ENCODE measurements around the gene MARK3.

Gene MARK3

DNA sequence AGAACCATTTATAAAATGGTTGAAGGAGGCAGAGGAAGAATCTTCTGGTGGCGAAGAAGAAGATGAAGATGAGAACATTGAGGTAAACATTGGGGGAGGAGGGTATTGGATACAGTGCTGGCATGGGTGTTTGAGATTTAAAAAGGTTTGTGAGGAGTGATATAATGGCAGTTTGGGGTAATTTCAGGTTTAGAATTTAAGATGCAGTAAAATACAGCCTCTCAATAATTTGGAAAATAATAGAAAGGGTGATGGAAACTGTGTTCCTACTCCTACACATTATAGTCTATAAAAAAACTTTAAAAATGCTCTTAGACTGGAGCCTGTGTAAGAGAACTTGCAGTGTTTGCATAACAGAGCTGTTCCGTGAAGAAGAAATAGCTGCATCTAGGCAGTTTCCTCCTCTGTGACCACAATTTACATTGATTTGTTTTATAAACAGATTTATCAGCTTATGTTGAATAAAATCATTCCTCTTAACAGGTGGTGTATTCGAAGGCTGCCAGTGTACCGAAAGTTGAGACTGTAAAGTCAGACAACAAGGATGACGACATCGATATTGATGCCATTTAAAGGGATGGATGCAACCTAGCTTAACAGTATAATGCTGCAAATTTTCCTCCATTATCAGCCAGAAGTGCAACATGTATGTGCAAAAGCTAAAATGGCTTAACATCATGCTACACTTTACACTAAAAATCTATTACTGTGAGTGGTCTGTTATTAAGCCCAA is 44.6 kb upstream of the MARK3 start:
- Histone ChIP-seq H4K91ac (ENCODE audit: low read depth, low read length) (no peak overlapping the region), H3K9ac (ENCODE audit: low read length) (no peak overlapping the region), H3K27ac (ENCODE audit: low read depth, low read length) (no peak overlapping the region), H3K4me2 (ENCODE audit: low read length) (no peak overlapping the region), H3K23ac (ENCODE audit: low read length) (no peak overlapping the region), H3K79me2 (ENCODE audit: control insufficient read depth, insufficient read depth, low read length, poor library complexity) (no peaks in the 10 kb centered on the region), H4K12ac (ENCODE audit: low read depth, low read length) (no peak overlapping the region), H3K18ac (ENCODE audit: low read length) (no peak overlapping the region), H2BK12ac (ENCODE audit: low read length) (no peak overlapping the region), H3K14ac (ENCODE audit: low read length) (no peak overlapping the region), H3K36me3 (ENCODE audit: control insufficient read depth in 1 of 2, insufficient read depth in 2 of 2, low read length in 2 of 2) (peaks cover 19 to 78% of the 10 kb centered on the region in 2 experiments), H3K79me1 (ENCODE audit: low read length) (no peaks in the 10 kb centered on the region), H2BK5ac (ENCODE audit: low read depth, low read length, poor library complexity) (no peak overlapping the region), H3K4me3 (ENCODE audit: low read depth, low read length) (no peak overlapping the region), H2BK120ac (ENCODE audit: insufficient read depth, low read length, poor library complexity) (no peak overlapping the region), H2AFZ (ENCODE audit: insufficient read depth, low read length, poor library complexity) (no peak overlapping the region), H4K8ac (ENCODE audit: low read depth, low read length) (no peak overlapping the region), H3K4ac (ENCODE audit: low read depth, low read length) (no peak overlapping the region), H3K4me1 (ENCODE audit: control insufficient read depth in 1 of 2, insufficient read depth in 2 of 2, low read length in 2 of 2) (no peaks in the 10 kb centered on the region), H3K27me3 (ENCODE audit: insufficient read depth, low read length) (no peaks in the 10 kb centered on the region), H2AK5ac (ENCODE audit: low read length) (no peak overlapping the region), H3K9me3 (ENCODE audit: insufficient read depth, low read depth, low read length) (no peaks in the 10 kb centered on the region)
- DNase-seq, result no peak
- no CpG with 5 or more reads among the region's 6 CpGs for WGBS (ENCODE audit: extremely low coverage, insufficient coverage, insufficient read length)

DNA sequence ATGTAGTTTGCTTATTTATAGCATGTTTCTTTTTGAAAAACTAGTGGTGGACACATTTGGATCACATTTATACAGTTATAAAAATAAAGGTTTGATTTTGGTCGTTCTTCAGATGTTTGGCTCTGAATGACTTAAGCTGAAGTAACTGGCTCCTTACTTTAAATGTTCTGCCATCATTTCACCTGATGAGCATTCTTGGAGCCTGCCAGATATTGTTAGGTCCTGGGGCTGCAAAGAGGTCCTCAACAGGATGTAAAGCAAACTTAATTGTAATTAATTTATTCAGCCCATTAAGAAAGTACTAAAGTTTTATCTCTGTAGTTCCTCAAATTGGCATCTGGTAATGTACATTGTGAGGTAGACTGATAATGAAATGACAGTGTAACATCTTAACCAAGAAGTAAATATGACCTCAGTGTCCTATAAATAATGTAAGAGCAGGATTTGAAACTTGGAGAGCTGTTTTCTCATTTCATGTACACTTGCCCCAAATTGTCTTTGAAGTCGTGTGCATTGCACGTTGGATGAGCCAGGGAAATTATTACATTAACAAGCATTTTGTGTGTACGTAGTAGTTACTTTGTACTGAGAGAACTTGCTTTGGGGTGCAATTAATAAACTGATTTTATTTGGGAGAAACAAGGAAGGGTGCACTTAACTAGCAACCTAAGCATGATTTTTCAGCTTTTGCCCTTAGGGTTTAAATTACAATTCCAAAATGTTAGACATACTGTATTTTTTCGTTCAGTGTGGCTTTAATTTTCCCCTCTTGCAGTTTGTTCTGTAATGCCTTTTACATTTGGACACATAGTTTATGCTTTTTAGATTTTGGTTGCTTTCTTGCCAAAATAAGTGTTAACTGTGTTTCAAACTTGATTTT is 43.7 kb upstream of the MARK3 start:
- Histone ChIP-seq H3K79me1 (ENCODE audit: low read length) (no peaks in the 10 kb centered on the region), H3K4me2 (ENCODE audit: low read length) (no peak overlapping the region), H3K18ac (ENCODE audit: low read length) (no peak overlapping the region), H3K36me3 (ENCODE audit: control insufficient read depth in 1 of 2, insufficient read depth in 2 of 2, low read length in 2 of 2) (peaks cover 15 to 69% of the 10 kb centered on the region in 2 experiments), H2AFZ (ENCODE audit: insufficient read depth, low read length, poor library complexity) (no peak overlapping the region), H3K27ac (ENCODE audit: low read depth, low read length) (no peak overlapping the region), H2BK12ac (ENCODE audit: low read length) (no peak overlapping the region), H2BK5ac (ENCODE audit: low read depth, low read length, poor library complexity) (no peak overlapping the region), H2BK120ac (ENCODE audit: insufficient read depth, low read length, poor library complexity) (no peak overlapping the region), H3K4me3 (ENCODE audit: low read depth, low read length) (no peak overlapping the region), H4K91ac (ENCODE audit: low read depth, low read length) (no peak overlapping the region), H3K14ac (ENCODE audit: low read length) (no peak overlapping the region), H4K8ac (ENCODE audit: low read depth, low read length) (no peak overlapping the region), H4K12ac (ENCODE audit: low read depth, low read length) (no peak overlapping the region), H3K9me3 (ENCODE audit: insufficient read depth, low read depth, low read length) (no peaks in the 10 kb centered on the region), H3K9ac (ENCODE audit: low read length) (no peak overlapping the region), H3K23ac (ENCODE audit: low read length) (no peak overlapping the region), H3K4me1 (ENCODE audit: control insufficient read depth in 1 of 2, insufficient read depth in 2 of 2, low read length in 2 of 2) (no peaks in the 10 kb centered on the region), H3K27me3 (ENCODE audit: insufficient read depth, low read length) (no peaks in the 10 kb centered on the region), H2AK5ac (ENCODE audit: low read length) (no peak overlapping the region), H3K4ac (ENCODE audit: low read depth, low read length) (no peak overlapping the region), H3K79me2 (ENCODE audit: control insufficient read depth, insufficient read depth, low read length, poor library complexity) (no peaks in the 10 kb centered on the region)
- DNase-seq, result no peak
- WGBS (ENCODE audit: extremely low coverage, insufficient coverage, insufficient read length), result no CpG with 5 or more reads among the region's 5 CpGs

DNA sequence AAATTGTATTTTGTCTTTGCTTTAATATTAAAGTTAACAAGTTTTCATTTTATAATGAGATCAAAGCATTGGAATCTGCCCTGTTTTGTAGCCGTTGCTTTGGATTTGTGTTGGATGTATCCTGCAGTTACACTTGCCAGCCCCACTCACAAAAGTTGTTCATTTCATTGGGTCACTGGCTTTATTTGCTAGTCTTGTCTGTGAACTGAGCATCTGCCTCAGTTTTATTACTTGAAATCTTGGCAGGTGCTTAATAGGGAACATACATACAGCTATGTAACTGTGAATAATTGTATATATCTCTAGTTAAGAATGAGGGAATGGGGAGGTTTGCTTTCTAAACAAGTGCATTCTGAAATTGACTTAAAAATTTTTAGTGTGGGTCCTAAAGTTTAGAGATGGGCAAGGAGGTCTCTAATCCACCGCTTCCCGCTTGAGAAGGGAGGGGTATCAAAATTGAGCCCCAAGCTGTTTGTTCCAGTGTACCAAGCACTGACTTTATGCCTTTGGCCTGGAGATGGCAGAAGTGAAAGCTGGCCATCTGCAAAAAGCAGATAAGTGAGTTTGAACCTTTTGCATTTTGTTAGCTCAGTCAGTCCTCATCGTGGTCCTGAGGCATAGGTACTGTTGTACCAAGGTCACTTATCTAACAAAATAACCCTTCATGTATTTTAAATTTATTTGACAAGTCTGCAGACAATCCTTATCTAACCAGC is 41.9 kb upstream of the MARK3 start:
- Histone ChIP-seq H3K9me3 (ENCODE audit: insufficient read depth, low read depth, low read length) (no peaks in the 10 kb centered on the region), H3K23ac (ENCODE audit: low read length) (no peak overlapping the region), H3K4ac (ENCODE audit: low read depth, low read length) (no peak overlapping the region), H2AFZ (ENCODE audit: insufficient read depth, low read length, poor library complexity) (no peak overlapping the region), H3K9ac (ENCODE audit: low read length) (no peak overlapping the region), H3K14ac (ENCODE audit: low read length) (no peak overlapping the region), H4K8ac (ENCODE audit: low read depth, low read length) (no peak overlapping the region), H2BK120ac (ENCODE audit: insufficient read depth, low read length, poor library complexity) (no peak overlapping the region), H4K91ac (ENCODE audit: low read depth, low read length) (no peak overlapping the region), H3K79me1 (ENCODE audit: low read length) (no peaks in the 10 kb centered on the region), H3K36me3 (ENCODE audit: control insufficient read depth in 1 of 2, insufficient read depth in 2 of 2, low read length in 2 of 2) (peaks cover 10 to 53% of the 10 kb centered on the region in 2 experiments), H3K27me3 (ENCODE audit: insufficient read depth, low read length) (no peaks in the 10 kb centered on the region), H2BK12ac (ENCODE audit: low read length) (no peak overlapping the region), H3K4me1 (ENCODE audit: control insufficient read depth in 1 of 2, insufficient read depth in 2 of 2, low read length in 2 of 2) (no peaks in the 10 kb centered on the region), H3K79me2 (ENCODE audit: control insufficient read depth, insufficient read depth, low read length, poor library complexity) (no peaks in the 10 kb centered on the region), H3K18ac (ENCODE audit: low read length) (no peak overlapping the region), H3K4me3 (ENCODE audit: low read depth, low read length) (no peak overlapping the region), H2AK5ac (ENCODE audit: low read length) (no peak overlapping the region), H3K27ac (ENCODE audit: low read depth, low read length) (no peak overlapping the region), H4K12ac (ENCODE audit: low read depth, low read length) (no peak overlapping the region), H2BK5ac (ENCODE audit: low read depth, low read length, poor library complexity) (no peak overlapping the region), H3K4me2 (ENCODE audit: low read length) (no peak overlapping the region)
- no CpG with 5 or more reads among the region's 4 CpGs for WGBS (ENCODE audit: extremely low coverage, insufficient coverage, insufficient read length)
- no peak for DNase-seq

DNA sequence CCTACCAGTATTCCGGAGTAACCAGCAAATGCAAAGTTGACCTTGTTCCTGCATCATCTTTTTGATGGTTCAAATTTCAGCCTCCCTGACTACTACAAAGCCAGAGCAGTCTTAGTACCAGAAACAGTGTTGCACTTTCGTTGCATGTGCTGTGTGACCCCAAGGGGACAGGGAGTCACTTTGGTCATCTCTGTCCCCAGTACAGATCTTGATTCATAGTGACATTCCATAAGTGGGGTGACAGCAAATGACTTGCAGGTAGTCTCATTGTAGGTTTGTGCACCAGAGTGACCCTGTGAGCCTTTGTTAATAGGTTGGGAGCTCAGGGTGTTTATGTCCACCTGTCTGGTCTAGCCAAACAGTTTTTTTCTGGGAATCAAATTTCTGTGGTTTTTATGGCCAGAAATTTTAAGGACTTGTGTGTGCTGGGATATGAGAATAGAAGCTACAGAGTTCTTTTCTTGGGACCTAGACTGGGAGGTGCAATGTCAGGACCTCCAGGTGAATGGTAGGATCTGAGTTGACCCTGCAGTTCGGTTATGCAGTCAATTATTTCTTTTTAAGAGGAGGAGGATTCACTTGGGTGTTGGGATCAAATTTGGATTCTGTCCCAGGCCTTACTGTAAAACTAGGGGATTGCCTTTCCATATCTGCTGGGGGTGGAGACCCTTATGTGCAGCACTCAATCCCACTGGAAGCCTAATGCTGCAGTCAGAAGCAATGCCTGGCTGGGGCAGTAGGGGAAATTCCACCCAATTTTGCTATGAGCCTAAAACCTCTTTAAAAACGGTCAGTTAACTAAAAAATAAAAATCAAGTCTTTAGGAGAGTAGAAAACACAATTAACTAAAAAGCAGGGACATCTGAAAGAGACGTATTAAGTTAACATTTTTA is 41.1 kb upstream of the MARK3 start:
- no peak overlapping the region for H3K9ac ChIP-seq (ENCODE audit: low read length)

More for the DNA sequence above, 41.1 kb upstream of the MARK3 start:
- Histone ChIP-seq H3K4me1 (ENCODE audit: control insufficient read depth in 1 of 2, insufficient read depth in 2 of 2, low read length in 2 of 2) (no peaks in the 10 kb centered on the region), H2BK12ac (ENCODE audit: low read length) (no peak overlapping the region), H3K27me3 (ENCODE audit: insufficient read depth, low read length) (no peaks in the 10 kb centered on the region), H3K4me3 (ENCODE audit: low read depth, low read length) (no peak overlapping the region), H3K23ac (ENCODE audit: low read length) (no peak overlapping the region), H3K18ac (ENCODE audit: low read length) (no peak overlapping the region), H3K4ac (ENCODE audit: low read depth, low read length) (no peak overlapping the region), H3K9me3 (ENCODE audit: insufficient read depth, low read depth, low read length) (no peaks in the 10 kb centered on the region), H3K14ac (ENCODE audit: low read length) (no peak overlapping the region), H2AK5ac (ENCODE audit: low read length) (no peak overlapping the region), H3K36me3 (ENCODE audit: control insufficient read depth in 1 of 2, insufficient read depth in 2 of 2, low read length in 2 of 2) (peaks cover 8 to 45% of the 10 kb centered on the region in 2 experiments), H3K4me2 (ENCODE audit: low read length) (no peak overlapping the region), H3K79me2 (ENCODE audit: control insufficient read depth, insufficient read depth, low read length, poor library complexity) (no peaks in the 10 kb centered on the region), H3K79me1 (ENCODE audit: low read length) (no peaks in the 10 kb centered on the region), H2BK5ac (ENCODE audit: low read depth, low read length, poor library complexity) (no peak overlapping the region), H4K12ac (ENCODE audit: low read depth, low read length) (no peak overlapping the region), H3K27ac (ENCODE audit: low read depth, low read length) (no peak overlapping the region), H2BK120ac (ENCODE audit: insufficient read depth, low read length, poor library complexity) (no peak overlapping the region), H4K8ac (ENCODE audit: low read depth, low read length) (no peak overlapping the region), H2AFZ (ENCODE audit: insufficient read depth, low read length, poor library complexity) (no peak overlapping the region), H4K91ac (ENCODE audit: low read depth, low read length) (no peak overlapping the region)
- no CpG with 5 or more reads among the region's 5 CpGs for WGBS (ENCODE audit: extremely low coverage, insufficient coverage, insufficient read length)
- DNase-seq, result no peak
